ENCODE measurements around the gene CETN1.

Gene CETN1

GRCh38 chr18:576924-577323, 3.3 kb upstream of the CETN1 start:
- DNase-seq (ENCODE audit: low read depth in 2 of 2) = no peak

- no peak for DNase-seq (ENCODE audit: low read depth in 2 of 2)
Measured at GRCh38 chr18:577643-578375, 2.4 kb upstream of the CETN1 start.

DNA sequence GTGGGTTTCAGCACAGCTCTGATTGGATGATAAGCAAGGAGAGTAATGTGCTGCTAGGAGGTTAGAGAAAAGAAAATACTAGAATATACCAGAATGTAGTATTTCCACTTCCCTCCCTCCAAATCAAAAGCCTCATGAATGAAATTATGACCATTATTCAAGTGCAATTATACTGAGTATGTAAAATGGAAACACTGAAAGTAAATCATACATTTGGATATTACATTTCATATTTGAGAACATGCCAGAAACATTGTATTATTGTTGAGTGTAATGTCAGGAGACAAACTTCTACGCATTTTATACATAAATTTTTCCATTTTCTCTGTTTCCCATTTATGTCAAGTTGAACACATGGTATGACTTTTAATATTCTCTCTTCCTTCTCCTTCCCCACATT, 942 bp upstream of the CETN1 start:
- DNase-seq (ENCODE audit: low read depth in 2 of 2) = no peak

DNA sequence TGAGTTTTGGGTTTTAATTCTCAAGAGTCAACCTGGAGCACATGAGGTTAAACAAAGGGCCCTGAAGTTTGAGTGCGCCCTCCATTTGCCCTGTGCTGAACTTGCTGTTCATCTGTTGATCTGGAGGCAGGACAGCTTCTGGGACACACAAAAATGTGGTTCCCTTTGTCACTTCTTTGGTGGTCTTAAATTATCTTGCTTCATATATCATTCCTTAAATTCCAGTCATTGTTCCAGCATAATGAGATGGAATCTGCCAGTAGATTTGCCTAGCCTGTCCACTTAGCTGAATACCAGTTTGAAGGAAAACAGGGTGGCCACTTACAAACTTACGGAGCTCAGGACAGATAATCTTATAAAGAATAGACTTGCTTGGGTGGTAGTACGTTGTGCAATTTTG, 916 bp downstream of the CETN1 start:
- no peak for DNase-seq (ENCODE audit: low read depth in 2 of 2)

- DNase-seq (ENCODE audit: low read depth in 2 of 2) = no peak
Measured at GRCh38 chr18:582465-582864, 2.3 kb downstream of the CETN1 start.

- DNase-seq (ENCODE audit: low read depth in 2 of 2) = no peak
Measured at GRCh38 chr18:595068-595467, 14.9 kb downstream of the CETN1 start.

GRCh38 chr18:595571-595970, 15.4 kb downstream of the CETN1 start:
- DNase-seq (ENCODE audit: low read depth in 2 of 2) = no peak

- DNase-seq (ENCODE audit: low read depth in 2 of 2) = no peak
Measured at GRCh38 chr18:596288-596881, 16.2 kb downstream of the CETN1 start.

DNA sequence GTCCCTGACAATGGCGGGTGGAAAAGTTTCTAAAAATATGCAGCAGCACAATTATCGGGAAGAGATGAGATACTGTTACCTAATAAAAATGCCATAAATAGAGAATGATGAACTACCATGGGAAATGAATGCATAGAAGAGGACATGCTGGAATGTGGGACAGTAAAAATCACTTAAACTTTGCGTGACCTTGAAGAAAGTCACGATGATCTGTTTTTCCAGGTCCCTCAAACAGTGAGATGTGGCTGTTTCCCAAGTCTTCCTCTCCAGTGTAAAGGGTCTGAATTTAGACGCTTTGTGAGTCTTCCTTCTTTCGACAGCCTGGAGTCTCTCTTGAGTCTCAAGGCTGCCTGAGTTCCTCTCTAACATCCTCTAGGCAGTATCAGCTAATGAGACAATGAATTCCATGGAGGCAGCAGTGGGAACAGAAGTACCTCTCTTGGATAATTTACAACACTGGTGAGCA, 18.0 kb downstream of the CETN1 start:
- DNase-seq (ENCODE audit: low read depth in 2 of 2) = no peak

DNA sequence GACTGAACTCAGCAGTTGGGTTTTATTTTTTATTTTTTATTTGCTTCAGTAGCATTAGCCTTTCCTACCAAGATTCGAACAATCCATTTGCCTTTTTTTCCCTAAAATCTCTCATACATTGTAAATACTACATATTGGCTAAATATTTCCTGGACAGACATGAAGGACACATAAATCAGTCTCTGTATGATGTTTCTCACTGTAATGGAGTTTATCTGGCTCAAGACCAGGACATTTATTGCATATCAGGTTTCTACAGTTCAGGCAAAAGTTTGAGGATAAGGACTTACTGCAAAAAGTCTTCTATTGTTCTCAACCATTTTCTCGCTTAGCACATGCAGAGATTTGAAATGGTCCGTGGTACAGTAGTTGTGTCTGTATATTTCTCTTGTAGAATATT, 19.9 kb downstream of the CETN1 start:
- DNase-seq (ENCODE audit: low read depth in 2 of 2) = no peak

- no peak for DNase-seq (ENCODE audit: low read depth in 2 of 2)
Measured at GRCh38 chr18:604771-605170, 24.6 kb downstream of the CETN1 start.

GRCh38 chr18:607930-608329, 27.8 kb downstream of the CETN1 start:
- DNase-seq (ENCODE audit: low read depth in 2 of 2) = no peak

DNA sequence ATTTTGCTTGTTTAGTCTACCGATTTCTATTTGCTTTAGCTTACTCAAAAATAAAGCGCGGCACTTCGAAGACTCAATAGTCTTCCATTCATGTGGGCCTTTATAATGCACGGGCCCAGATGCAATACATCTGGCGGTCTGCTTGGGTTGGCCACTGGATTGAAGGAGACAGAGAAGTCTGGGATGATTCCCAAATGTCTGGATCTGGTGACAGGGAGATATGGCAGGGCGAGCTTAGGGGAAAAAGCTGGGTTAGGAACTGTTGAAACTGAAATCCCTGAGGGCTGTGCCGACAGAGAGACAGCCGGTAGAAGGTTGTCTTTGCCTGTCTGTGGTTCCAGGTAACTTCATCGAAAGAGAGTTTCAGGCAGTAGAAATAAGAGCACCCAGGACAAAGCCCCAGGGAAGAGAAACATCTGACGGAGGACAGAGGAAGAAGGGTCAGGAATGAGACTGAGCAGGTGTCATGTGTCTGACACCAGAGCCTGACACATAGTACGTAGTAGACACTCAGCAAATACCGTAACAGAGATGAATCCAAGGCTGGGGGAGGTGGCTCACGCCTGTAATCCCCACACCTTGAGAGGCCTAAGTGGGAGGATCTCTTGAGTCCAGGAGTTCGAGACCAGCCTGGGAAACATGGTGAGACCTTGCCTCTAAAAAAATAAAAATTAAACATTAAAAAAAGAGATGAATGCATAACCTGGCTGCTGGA, 30.2 kb downstream of the CETN1 start:
- no peak for DNase-seq (ENCODE audit: low read depth in 2 of 2)

DNA sequence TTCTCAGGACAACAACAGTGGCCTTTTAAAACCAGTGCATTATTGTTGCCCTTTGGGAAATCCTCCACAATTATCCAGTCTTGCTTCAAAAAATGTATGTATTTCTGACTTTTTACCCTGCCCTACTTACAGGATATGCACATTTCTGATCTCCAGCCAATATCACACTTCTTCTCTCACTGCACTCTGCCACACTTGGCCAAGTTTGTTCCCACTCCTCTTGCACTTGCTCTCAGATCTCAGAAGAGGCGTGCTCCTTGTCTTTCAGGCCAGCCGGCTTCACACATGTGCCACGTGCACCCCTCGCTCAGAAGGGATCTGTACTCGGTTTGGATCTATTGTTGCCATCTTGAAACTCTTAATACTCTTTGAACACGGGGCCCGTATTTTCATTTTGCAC, 32.0 kb downstream of the CETN1 start:
- DNase-seq (ENCODE audit: low read depth in 2 of 2) = no peak

DNA sequence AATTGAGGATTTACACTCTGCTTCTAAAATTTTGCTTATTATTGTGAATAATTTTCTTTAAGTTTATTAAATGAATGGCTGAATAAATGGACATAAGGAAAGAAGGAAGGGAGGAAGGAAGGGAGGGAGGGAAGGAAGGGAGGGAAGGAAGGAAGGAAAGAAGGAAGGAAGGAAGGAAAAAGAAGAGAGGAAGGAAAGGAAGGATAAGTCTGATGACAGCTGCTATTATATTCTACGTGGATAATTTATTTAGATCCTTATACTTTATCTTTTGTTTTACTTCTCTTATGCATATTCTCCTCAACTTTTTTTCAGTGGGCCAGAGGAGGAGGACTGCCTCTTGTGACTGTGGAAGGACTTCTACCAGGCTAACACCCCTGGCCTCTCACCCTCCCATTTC, 34.0 kb downstream of the CETN1 start:
- DNase-seq (ENCODE audit: low read depth in 2 of 2) = no peak

- DNase-seq (ENCODE audit: low read depth in 2 of 2) = no peak
Measured at GRCh38 chr18:615092-615521, 34.9 kb downstream of the CETN1 start.

DNA sequence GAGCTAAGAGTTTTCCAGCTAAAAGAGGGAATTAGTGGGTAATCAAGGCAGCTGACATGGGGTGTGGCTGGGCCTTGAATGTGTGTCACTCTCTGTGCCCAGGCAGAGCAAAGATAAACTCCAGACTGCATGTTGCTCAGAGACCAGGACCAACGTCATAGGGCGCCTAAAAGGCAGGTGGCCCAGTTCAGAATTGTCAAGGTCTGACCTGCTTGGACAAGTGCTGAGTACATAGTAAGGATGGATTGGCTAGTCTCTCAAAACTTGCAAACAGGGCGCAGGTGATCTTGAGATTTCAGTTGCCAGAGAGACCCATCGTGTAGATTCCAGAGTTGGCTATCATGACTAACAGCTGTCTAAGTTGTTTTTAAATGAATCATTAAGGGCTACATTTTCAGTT, 35.6 kb downstream of the CETN1 start:
- no peak for DNase-seq (ENCODE audit: low read depth in 2 of 2)

DNA sequence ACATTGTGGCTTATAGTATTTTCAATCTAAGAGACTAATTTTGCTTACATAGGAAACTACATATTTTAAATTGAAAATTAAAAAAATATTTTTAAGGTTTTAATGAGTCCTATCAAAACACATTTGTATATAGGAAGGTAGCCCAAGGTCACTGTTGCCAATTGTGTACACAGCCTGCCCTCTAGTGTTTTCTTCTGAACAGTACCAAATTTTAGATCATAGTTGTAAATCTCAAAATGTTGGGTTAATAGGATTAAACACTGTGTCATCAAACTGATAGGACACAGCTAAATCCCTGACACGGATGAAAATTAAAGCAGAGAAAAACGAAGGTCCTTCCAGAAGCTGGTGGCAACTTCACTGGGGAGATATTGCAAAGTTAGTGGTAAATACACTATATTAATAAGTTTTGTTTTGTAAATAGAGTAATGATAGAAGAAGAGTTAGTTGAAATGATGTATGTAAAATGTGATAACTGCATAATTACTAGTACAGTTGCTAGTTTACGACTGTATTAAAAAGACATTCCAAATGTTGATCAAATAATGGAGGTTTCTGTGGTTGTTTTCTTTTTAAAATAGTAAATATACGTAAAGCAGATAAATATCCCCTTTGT, 36.3 kb downstream of the CETN1 start:
- DNase-seq (ENCODE audit: low read depth in 2 of 2) = no peak

- no peak for DNase-seq (ENCODE audit: low read depth in 2 of 2)
Measured at GRCh38 chr18:617970-618504, 37.9 kb downstream of the CETN1 start.

- no peak for DNase-seq (ENCODE audit: low read depth in 2 of 2)
Measured at GRCh38 chr18:618618-619017, 38.4 kb downstream of the CETN1 start.

- no peak for DNase-seq (ENCODE audit: low read depth in 2 of 2)
Measured at GRCh38 chr18:621291-622043, 41.3 kb downstream of the CETN1 start.

- no peak for DNase-seq (ENCODE audit: low read depth in 2 of 2)
Measured at GRCh38 chr18:622289-622688, 42.1 kb downstream of the CETN1 start.
